PC-3 (cell line): ENCODE data around the gene SFN. TPM values are rescaled to one million over a fixed set of nuclear protein-coding genes. Genes with fewer than 3 reads are reported as not detected.

Experiments used
- ATAC-seq: fragments of 200-7000 bp; cut with Tn5 transposase; 2 replicates; pipeline ENCODE4 v1.9.1; 2020; ENCODE audit warnings: mild to moderate bottlenecking, moderate library complexity
- BruUV-seq: library from RNA; stranded (reverse); fragments of 400-500 nt; replicated peaks from 2 replicates; lab custom pipeline; 2021; lab: Mats Ljungman, UMichigan
- CTCF ChIA-PET: fragments of 300-600 bp; sonication (Branson Sonifier 250); formaldehyde crosslinking; loops from one replicate; lab custom pipeline; 2022; ENCODE audit warnings: antibody characterized with exemption; lab: Charles Lee
- POLR2A ChIA-PET: fragments of 300-600 bp; sonication (Branson Sonifier 250); formaldehyde crosslinking; loops from one replicate; lab custom pipeline; 2022; ENCODE audit warnings: antibody characterized with exemption; ENCODE audit not compliant: unreplicated experiment; lab: Charles Lee
- DNase-seq: peaks from one replicate; pipeline ENCODE4 v3.0.0-alpha.2; 2015
- H2AFZ ChIP-seq: fragments of 300-600 bp; sonication (generic); 2 replicates; pipeline ENCODE4 v1.6.0; 2016; ENCODE audit warnings: antibody characterized with exemption, low read length
- H3F3A ChIP-seq: fragments of 300-600 bp; sonication (generic); one replicate; pipeline ENCODE4 v1.6.0; 2017; ENCODE audit warnings: antibody characterized with exemption, low read length, control low read depth, mild to moderate bottlenecking; ENCODE audit not compliant: unreplicated experiment
- H3K27ac ChIP-seq: fragments of 300-600 bp; sonication (generic); 2 replicates; pipeline ENCODE4 v1.5.1; 2016; ENCODE audit warnings: mild to moderate bottlenecking, low read length
- H3K27me3 ChIP-seq: fragments of 300-600 bp; sonication (generic); 2 replicates; pipeline ENCODE4 v1.6.1; 2016; ENCODE audit warnings: low read length, mixed read lengths
- H3K36me3 ChIP-seq: fragments of 300-600 bp; sonication (generic); 2 replicates; pipeline ENCODE4 v1.6.1; 2016; ENCODE audit warnings: low read depth, mixed run types, low read length, mixed read lengths
- H3K4me1 ChIP-seq: fragments of 300-600 bp; sonication (generic); 2 replicates; pipeline ENCODE4 v1.5.1; 2016; ENCODE audit warnings: low read length; ENCODE audit not compliant: insufficient read depth
- H3K4me2 ChIP-seq: fragments of 300-600 bp; sonication (generic); 2 replicates; pipeline ENCODE4 v1.6.0; 2016; ENCODE audit warnings: low read length
- H3K4me3 ChIP-seq: fragments of 300-600 bp; sonication (generic); 2 replicates; pipeline ENCODE4 v1.5.1; 2016; ENCODE audit warnings: mild to moderate bottlenecking, low read length, mixed read lengths
- H3K79me2 ChIP-seq: fragments of 300-600 bp; sonication (generic); 2 replicates; pipeline ENCODE4 v1.6.1; 2017; ENCODE audit warnings: low read length, mixed read lengths
- H3K9ac ChIP-seq: fragments of 300-600 bp; sonication (generic); 2 replicates; pipeline ENCODE4 v1.6.0; 2016; ENCODE audit warnings: mild to moderate bottlenecking, low read length
- H3K9me2 ChIP-seq: fragments of 300-600 bp; sonication (generic); replicated peaks from 2 replicates; pipeline ENCODE4 v1.6.1; 2016; ENCODE audit warnings: mixed run types, low read length, mixed read lengths
- H3K9me3 ChIP-seq: fragments of 300-600 bp; sonication (generic); 2 replicates; pipeline ENCODE4 v1.6.1; 2016; ENCODE audit warnings: low read length, mixed read lengths
- H4K20me1 ChIP-seq: fragments of 300-600 bp; sonication (generic); 2 replicates; pipeline ENCODE4 v1.6.1; 2016; ENCODE audit warnings: low read length, mixed read lengths
- EZH2 ChIP-seq: fragments of 300-600 bp; sonication (generic); IDR thresholded peaks from one replicate; pipeline ENCODE4 v1.6.1; 2017; ENCODE audit warnings: antibody characterized with exemption, mild to moderate bottlenecking, low read length; ENCODE audit not compliant: unreplicated experiment
- EZH2phosphoT487 ChIP-seq: fragments of 300-600 bp; sonication (generic); IDR thresholded peaks from 2 replicates; pipeline ENCODE4 v1.6.1; 2018; ENCODE audit warnings: mild to moderate bottlenecking, antibody characterized with exemption, low read length, borderline replicate concordance
- intact Hi-C: fragments of 100-400 bp; cut with micrococcal nuclease; formaldehyde crosslinking; loops from 2 replicates; pipeline ENCODE4 v1.9.0; 2023
- total RNA-seq: library from RNA; depleted of rRNA; stranded (reverse); fragments of >200 nt; gene quantifications from 2 replicates; pipeline ENCODE4 v1.2.3, GENCODE V29; 2014
- TF ChIP-seq, protein P1 (sequence below): fragments of 300-600 bp; sonication (generic); conservative IDR thresholded peaks from 2 replicates; pipeline ENCODE4 v1.5.1; 2017; ENCODE audit warnings: antibody characterized with exemption, low read depth, mild to moderate bottlenecking, low read length

The SFN gene
- total RNA-seq, 1 experiment from 2014 or later, result 411 TPM

DNA sequence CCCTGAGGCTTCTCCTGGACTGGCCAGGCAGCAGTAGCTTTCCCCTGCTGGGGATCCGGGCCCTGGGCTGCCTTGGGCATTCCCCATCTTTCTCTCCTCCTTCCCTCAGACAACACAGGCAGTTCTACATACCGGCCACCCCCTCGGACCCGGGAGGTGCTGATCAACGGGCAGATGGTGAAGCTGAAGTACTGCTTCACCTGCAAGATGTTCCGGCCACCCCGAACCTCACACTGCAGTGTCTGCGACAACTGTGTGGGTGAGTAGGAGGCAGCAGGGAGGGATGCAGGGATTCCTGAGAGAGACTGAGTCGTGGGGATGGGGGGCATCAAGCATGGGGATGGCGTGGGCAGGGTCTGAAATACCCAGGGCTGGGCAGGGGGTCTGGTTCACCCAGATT lies 14.4 kb upstream of the SFN start:
- POLR2A ChIA-PET, result no interaction called here
- Histone ChIP-seq H3K27me3 (no peaks in the 10 kb centered on the region), H3K79me2 (peaks cover 4% of the 10 kb centered on the region; the same call in 1 of the 2 replicates), H3K4me2 (peak overlapping the region; percentile 50), H3K4me1 (peaks cover 39% of the 10 kb centered on the region), H3K9me2 (no peaks in the 10 kb centered on the region), H3K36me3 (peaks cover 27% of the 10 kb centered on the region), H3K9me3 (no peaks in the 10 kb centered on the region), H3K4me3 (no peak overlapping the region), H2AFZ (no peak overlapping the region), H3K27ac (peak overlapping the region; percentile 95), H3K9ac (peak overlapping the region; percentile 72), H3F3A (peaks cover 8% of the 10 kb centered on the region), H4K20me1 (no peaks in the 10 kb centered on the region)
- intact Hi-C loops, result no loop called here
- no peak for ATAC-seq
- TF ChIP-seq, protein P1, sequence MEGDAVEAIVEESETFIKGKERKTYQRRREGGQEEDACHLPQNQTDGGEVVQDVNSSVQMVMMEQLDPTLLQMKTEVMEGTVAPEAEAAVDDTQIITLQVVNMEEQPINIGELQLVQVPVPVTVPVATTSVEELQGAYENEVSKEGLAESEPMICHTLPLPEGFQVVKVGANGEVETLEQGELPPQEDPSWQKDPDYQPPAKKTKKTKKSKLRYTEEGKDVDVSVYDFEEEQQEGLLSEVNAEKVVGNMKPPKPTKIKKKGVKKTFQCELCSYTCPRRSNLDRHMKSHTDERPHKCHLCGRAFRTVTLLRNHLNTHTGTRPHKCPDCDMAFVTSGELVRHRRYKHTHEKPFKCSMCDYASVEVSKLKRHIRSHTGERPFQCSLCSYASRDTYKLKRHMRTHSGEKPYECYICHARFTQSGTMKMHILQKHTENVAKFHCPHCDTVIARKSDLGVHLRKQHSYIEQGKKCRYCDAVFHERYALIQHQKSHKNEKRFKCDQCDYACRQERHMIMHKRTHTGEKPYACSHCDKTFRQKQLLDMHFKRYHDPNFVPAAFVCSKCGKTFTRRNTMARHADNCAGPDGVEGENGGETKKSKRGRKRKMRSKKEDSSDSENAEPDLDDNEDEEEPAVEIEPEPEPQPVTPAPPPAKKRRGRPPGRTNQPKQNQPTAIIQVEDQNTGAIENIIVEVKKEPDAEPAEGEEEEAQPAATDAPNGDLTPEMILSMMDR, result no peak
- TF ChIP-seq EZH2 (no peak), EZH2phosphoT487 (no peak)
- no peak for DNase-seq
- no TSS peak for BruUV-seq
- CTCF ChIA-PET, result no interaction called here

DNA sequence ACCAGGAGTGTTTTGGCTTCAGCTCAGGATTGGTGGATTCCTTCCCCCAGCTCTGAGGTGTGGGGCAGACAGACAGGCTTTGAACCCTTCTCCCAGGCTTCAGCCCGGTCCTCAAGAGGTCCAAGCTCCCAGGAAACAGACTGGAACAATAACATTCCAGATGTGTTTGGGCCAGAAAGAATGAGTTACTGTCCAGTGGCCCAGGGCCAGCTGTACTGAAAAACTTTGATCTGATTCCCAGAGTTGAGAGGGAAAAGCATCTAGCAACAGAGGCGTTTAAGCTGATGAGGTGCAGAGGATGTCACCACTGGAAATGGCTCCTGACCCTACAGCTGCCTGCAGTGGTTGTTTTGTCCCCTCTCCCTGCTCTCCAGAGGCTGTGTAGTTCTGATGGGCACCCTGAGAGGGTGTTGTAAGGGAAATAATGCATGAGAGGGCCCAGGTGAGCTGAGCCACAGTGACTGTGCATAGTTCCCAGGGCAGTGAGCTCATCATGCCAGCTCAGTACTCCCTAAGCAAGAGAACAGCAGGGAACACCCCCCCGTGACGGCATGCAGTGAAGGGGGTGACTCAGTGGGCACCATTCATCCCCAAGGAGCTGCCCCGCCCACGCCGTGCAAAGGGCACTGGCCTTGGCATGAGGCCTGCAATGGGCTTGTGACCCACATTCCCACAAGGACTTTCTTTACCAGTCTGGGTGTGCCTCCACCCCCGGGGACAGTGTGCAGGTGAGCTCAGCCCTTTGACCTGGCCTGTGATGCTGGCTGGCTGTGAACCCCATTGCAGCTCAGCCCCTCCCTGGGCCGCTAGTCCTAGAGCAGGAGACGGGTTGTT lies 13.8 kb upstream of the SFN start:
- Histone ChIP-seq H3K9me2 (no peaks in the 10 kb centered on the region), H3K27me3 (no peaks in the 10 kb centered on the region), H3K27ac (peak overlapping the region; percentile 95), H3K79me2 (peaks cover 4% of the 10 kb centered on the region; the same call in 1 of the 2 replicates), H4K20me1 (no peaks in the 10 kb centered on the region), H3K36me3 (peaks cover 34% of the 10 kb centered on the region), H3K4me1 (peaks cover 45% of the 10 kb centered on the region), H3K4me3 (no peak overlapping the region), H2AFZ (no peak overlapping the region), H3F3A (peaks cover 8% of the 10 kb centered on the region), H3K4me2 (peak overlapping the region; percentile 50), H3K9me3 (no peaks in the 10 kb centered on the region), H3K9ac (peak overlapping the region; percentile 72)
- CTCF ChIA-PET, result interaction anchor here (0.6 to 1.5 kb wide), 8 partner anchors 13 to 379 kb away, joined by 3 to 8 read pairs (median 4); no protein-coding TSS in a partner anchor
- intact Hi-C loops, result loop anchor here (1.0 kb wide), 1 partner anchor 14 kb away; the partner anchor contains the start of gene SFN
- BruUV-seq, result no TSS peak
- POLR2A ChIA-PET, result interaction anchor here (0.5 to 0.8 kb wide), 2 partner anchors 16 to 49 kb away, joined by 4 to 17 read pairs; no protein-coding TSS in a partner anchor
- TF ChIP-seq EZH2phosphoT487, result no peak
- TF ChIP-seq EZH2, result no peak
- TF ChIP-seq, protein P1, result peak; percentile 17; the same call in 1 of the 2 replicates
- ATAC-seq, result peak; percentile 68
- peak; percentile 95 for DNase-seq
